Subcutaneous abdominal adipose tissue (tissue), 5 donors: Measurements from ENCODE around the gene GARIN5A.

Experiments
- H3K27ac ChIP-seq: one replicate; pipeline ENCODE4 v1.7.0; 2013; ENCODE audit warnings: low read depth, mild to moderate bottlenecking, inconsistent platforms, low read length, moderate library complexity
- H3K27me3 ChIP-seq, 5 donors: one replicate each; pipeline ENCODE4 v1.7.0; 2013; ENCODE audit warnings: low read length in 5 of 5, inconsistent platforms in 1 of 5; ENCODE audit not compliant: control insufficient read depth in 5 of 5, insufficient read depth in 4 of 5
- H3K36me3 ChIP-seq, 5 donors: one replicate each; pipeline ENCODE4 v1.7.0; 2013; ENCODE audit warnings: low read length in 5 of 5; ENCODE audit not compliant: control insufficient read depth in 5 of 5, insufficient read depth in 5 of 5
- H3K4me1 ChIP-seq, 5 donors: one replicate each; pipeline ENCODE4 v1.7.0; 2013; ENCODE audit warnings: low read length in 5 of 5, mild to moderate bottlenecking in 3 of 5, moderate library complexity in 1 of 5; ENCODE audit not compliant: control insufficient read depth in 5 of 5, insufficient read depth in 5 of 5
- H3K4me3 ChIP-seq, 5 donors: one replicate each; pipeline ENCODE4 v1.7.0; 2013; ENCODE audit warnings: low read length in 5 of 5, low read depth in 1 of 5
- H3K9ac ChIP-seq, 5 donors: one replicate each; pipeline ENCODE4 v1.7.0; 2013; ENCODE audit warnings: low read length in 5 of 5, mild to moderate bottlenecking in 4 of 5, moderate library complexity in 3 of 5
- H3K9me3 ChIP-seq, 5 donors: one replicate each; pipeline ENCODE4 v1.7.0; 2013; ENCODE audit warnings: low read length in 5 of 5; ENCODE audit not compliant: control insufficient read depth in 5 of 5
- donor health status: healthy.
- donor health status: healthy.
- donor health status: healthy.
- donor health status: healthy.
- donor health status: healthy.

GARIN5A gene

GRCh38 chr19:50419022-50419579 lies 57.5 kb downstream of the GARIN5A start:
- Histone ChIP-seq H3K9me3 (peaks cover 0 to 2% (median 0%) of the 10 kb centered on the region in 5 donors), H3K9ac (no peak overlapping the region), H3K4me1 (peaks cover 0 to 14% (median 2%) of the 10 kb centered on the region in 5 donors), H3K36me3 (no peaks in the 10 kb centered on the region), H3K27me3 (peaks cover 20 to 41% (median 39%) of the 10 kb centered on the region in 5 donors), H3K27ac (no peak overlapping the region), H3K4me3 (no peak overlapping the region)

GRCh38 chr19:50418176-50419021 lies 58.2 kb downstream of the GARIN5A start, which contains the start of gene SPIB:
SPIB (plus strand) TSS chr19:50418938; CDS start chr19:50418963, 25 bp downstream.
- Histone ChIP-seq H3K4me1 (peaks cover 0 to 14% (median 2%) of the 10 kb centered on the region in 5 donors), H3K4me3 (no peak within 1 kb of the TSS), H3K27ac (no peak within 1 kb of the TSS), H3K9me3 (peaks cover 0 to 2% (median 0%) of the 10 kb centered on the region in 5 donors), H3K36me3 (peaks cover 0 to 4% (median 2%) of the 10 kb centered on the region in 5 donors), H3K27me3 (peaks cover 20 to 39% (median 36%) of the 10 kb centered on the region in 5 donors), H3K9ac (no peak within 1 kb of the TSS)

DNA sequence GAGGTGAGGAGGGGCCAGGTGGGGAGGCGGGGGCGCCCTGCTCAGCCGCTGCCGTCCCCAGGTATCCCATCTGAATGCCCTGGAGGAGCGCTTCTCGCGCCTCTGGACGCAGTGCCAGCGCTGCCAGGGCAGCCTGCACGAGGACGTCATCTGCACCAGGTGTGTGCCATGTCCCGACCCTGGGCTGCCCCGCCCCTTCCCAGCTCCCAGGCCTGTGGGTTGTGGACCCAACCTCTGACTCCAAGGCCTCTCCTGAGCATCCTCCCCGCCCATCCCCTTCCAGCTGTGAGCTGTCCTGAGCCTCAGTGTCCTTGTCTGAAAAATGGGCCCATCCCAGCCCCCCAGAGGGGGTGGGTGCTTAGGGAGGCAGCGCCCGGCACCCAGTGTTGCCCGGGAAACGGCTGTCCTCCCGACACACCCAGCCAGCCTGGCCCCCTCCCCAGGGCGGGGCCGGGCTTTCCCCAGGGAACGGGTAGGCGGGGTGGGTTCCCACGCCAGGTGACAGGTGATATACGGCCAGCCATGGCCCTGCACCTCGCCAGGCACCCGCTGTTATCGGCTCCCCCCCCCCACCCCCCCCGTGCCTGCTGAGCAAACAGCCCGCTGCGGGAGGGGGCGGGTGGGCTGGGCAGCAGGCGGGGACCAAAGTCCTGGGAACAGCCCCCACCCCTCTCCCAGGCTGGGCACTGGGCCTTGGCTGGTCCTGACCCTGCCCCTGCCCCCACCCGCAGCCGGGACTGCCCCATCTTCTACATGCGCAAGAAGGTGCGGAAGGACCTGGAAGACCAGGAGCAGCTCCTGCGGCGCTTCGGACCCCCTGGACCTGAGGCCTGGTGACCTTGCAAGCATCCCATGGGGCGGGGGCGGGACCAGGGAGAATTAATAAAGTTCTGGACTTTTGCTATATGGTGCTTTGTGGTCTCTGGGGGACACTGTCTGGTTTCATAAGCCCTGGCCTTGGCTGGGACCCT lies 59.3 kb downstream of the GARIN5A start:
- peaks cover 0 to 5% (median 2%) of the 10 kb centered on the region in 5 donors for H3K36me3 ChIP-seq
- peaks cover 20 to 35% (median 32%) of the 10 kb centered on the region in 5 donors for H3K27me3 ChIP-seq
- peaks cover 0 to 14% (median 2%) of the 10 kb centered on the region in 5 donors for H3K4me1 ChIP-seq
- no peak overlapping the region for H3K27ac ChIP-seq
- H3K4me3 ChIP-seq: no peak overlapping the region
- peaks cover 0 to 2% (median 0%) of the 10 kb centered on the region in 5 donors for H3K9me3 ChIP-seq
- H3K9ac ChIP-seq: no peak overlapping the region
